Activated CD4-positive, alpha-beta T cell treated with anti-CD3 and anti-CD28 coated beads, Interleukin-2, Interleukin-6, amounts not matched to agents 100 ng/mL and 50 ng/mL, durations not matched to agents 16 hours and 8 hours (primary cell): Measurements from ENCODE around the gene CRYBG3.

ENCODE experiments used
- DNase-seq: peaks from one replicate; pipeline ENCODE4 v3.0.0-alpha.2; 2020

The CRYBG3 gene

DNA sequence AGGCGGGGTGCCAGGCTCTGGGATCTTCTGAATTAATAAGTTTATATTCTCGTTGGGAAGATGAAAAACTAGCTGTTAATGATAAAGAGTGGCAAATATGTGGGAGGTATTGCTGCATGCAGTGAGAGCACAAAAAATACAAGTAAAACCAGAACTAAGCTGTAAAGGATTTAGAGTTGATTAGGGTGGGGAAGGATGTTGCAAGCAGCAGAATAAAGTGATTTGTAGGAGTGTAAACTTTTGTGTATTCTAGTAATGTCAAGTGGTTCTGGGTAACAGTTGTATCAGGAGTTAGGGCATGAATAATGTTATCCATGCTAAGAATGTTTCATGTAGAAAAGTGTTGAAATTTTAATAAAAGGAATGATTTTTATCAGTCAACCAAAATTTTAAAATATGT is 18.1 kb downstream of the CRYBG3 start:
- no peak for DNase-seq

DNA sequence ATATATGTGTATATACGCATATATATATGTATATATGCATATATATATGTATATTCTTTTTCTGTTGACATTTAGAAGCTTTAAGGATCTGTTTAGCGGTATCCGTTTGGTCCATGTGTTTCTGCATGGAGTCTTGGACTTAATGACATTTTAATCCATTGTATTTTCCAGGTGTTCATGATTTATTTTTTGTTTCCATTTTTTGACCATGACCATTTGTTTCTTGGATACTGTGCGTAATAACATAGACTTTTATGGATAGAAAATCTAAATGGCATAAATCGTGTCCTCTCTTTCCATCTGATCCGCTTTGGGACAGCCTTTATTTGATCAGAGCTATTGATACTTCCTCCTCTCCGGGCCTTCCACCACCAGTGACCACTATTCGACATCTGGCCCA is 19.5 kb downstream of the CRYBG3 start:
- DNase-seq = no peak

DNA sequence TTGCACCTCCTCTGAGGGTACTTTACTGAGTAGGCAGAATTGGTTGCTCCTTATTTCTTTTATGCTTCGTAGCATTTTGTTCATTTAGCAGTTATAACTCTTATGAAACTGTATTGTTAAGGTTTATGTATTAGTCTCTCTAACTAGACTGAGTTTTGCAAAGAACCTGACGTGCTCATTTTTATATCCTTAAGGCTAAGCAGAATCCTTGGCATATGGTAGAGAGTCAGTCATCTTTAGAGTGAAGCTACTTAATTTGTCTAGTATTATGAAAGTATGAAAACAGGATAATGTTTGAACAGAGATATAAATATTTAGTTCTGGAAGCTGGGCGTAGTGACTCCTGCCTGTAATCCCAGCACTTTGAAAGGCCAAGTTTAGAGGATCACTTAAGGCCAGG is 20.1 kb downstream of the CRYBG3 start:
- no peak for DNase-seq

DNA sequence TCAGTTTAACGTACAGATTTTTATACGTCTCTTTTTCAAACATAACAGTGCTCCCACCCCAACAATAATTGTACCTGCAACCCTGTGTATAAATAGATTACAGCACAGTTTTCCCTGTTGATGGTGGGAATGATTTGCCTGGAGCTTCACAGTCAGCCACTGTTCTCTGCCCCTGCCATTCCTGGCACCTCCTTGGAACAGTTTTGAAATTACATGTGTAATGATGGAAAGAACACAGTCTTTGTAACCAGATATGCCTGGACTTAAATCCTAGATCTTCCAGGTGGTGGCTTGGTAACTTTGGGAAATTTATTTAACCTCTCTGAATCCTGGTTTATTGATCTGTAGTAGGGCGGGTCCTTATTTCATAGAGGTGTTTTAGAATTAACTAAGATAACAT is 27.0 kb downstream of the CRYBG3 start:
- no peak for DNase-seq

DNA sequence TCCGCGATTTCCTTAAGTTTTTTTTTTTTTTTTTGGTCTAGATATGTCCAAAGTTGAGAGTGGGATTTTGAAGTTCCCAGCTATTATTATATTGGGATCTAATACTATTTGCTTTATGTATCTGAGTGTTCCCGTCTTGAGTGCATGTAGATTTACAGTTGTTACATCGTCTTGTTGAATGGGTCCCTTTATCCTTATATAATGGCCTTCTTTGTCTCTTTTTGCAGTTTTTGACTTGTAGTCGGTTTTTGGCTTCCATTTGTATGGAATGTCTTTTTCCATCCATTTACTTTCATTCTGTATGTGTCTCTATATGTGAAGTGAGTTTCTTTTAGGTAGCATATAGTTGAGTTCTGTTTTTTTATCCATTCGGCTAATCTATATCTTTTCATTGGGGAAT is 35.6 kb downstream of the CRYBG3 start:
- DNase-seq = no peak

DNA sequence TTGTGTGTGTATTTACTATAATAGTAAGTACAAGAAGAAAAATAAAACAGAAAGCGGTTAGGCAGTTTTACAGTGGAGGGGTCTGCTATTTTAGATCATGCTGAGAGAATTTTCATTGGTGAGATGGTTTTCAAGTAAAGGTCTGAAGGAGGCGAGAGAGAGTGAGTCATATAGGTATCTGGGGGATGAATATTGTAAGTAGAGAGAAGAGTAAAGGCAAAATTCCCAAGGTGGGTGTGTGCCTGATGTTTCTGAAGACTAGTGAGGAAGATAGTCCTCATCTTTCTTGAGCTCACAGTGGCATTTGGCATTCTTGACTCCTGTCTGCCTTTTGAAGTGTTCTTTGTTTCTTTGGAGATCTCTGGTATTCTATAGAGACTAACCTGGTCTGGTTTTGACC is 38.6 kb downstream of the CRYBG3 start:
- DNase-seq = no peak

DNA sequence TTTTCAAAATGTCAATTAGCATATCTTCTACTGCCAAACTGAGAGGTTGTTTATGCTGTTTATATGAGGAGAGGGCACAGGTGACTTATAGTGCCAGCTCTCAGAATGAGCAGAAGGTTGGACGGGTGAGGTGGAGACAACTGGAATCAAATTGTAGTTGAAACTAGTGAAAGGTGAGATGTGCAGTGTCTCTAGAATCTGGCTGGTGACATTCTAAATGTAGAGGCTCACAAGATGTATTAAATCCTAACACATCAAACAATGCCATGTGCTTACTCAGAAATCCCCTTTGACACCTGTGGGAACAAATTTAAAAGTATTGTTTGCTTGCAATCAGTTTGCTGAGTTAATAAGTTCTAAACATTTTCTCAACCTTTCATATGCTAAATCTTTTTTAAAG is 40.8 kb downstream of the CRYBG3 start:
- DNase-seq = no peak

DNA sequence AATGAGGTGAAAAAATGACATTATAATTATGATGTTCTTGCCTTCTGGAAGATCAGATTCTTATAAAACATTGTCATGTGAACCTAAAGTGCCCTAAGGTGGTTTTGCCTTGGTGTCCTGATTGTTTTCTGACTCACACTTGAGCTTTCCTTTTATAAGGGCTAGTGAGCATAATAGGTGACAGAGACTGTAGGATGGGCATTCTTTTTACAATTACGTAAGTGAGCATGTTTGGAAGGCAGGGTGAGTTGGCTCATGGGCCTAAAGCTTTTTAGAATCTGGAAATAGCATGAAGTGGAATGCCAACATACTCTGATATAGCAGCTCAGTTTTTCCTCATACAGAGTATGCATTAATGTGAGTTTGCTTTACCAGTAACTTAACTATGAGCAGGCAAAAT is 41.2 kb downstream of the CRYBG3 start:
- DNase-seq = no peak

DNA sequence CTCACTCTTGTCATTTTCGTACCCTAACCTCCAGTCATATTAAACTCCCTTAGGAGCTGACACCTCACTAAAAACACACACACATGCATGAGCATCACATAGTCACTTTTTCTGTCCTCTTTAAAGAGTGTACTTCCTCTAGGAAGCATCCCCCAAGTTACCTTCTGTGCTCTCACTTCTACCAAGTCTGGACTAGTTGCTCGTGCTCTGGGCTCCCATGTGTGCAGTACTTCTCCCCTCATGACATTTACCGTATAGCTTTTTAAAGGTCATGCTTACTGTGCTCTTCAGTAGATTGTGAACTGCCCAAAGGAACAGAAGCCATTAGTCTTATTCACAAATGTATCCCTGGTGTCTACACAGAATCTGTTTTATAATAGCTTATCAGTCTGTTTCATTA is 42.0 kb downstream of the CRYBG3 start:
- no peak for DNase-seq

DNA sequence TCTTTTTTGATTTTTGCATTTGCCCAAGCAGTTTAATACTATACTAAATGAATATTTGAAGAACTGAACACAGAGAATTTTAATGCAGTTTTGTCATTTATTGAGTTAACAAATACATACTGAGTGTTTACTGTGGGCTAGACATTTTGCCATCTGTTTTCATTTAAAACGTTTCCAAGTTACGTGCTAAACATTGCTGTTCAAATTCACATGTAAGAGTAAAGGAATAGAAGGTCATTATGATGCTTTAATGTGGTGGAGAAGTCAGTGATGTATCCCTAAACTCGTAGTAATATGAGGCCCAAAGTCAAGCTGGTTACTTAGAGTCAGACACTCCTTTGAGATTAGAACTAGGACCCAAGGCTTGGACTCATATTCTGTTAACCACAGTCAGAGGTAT is 49.4 kb downstream of the CRYBG3 start:
- no peak for DNase-seq

DNA sequence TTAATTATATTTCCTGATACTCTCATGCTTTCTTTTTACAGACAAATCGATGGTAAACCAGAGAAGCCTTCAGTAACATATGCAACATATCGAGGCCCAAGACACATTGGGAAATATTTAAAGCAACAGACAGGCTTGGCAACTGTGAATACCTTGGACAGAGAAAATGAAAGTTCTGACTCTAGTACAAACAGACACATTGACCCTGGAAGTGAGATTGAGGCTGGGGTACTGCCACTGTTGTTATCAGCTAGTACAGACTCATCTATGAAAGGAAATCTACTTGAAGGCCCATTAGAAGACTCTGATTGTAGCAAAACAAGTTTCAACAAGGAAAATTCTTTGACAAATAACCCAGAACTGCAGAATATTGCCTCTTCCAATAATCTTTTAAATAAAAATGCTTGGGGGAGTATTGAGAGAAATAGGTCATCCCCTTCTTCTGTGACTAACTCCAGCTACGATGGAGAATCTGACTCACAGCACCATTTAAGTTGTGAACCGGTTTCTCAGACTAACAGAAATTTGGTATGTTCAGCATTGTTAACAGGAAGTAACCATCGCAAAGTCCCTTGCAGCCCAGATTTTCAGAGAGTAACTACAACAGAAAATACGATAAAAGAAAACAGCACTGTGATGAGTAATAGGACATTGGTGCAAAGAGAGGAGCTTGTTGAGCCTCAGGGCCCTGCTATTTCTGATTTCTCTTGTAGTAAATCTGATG is 50.2 kb downstream of the CRYBG3 start:
- peak; percentile 69 for DNase-seq

DNA sequence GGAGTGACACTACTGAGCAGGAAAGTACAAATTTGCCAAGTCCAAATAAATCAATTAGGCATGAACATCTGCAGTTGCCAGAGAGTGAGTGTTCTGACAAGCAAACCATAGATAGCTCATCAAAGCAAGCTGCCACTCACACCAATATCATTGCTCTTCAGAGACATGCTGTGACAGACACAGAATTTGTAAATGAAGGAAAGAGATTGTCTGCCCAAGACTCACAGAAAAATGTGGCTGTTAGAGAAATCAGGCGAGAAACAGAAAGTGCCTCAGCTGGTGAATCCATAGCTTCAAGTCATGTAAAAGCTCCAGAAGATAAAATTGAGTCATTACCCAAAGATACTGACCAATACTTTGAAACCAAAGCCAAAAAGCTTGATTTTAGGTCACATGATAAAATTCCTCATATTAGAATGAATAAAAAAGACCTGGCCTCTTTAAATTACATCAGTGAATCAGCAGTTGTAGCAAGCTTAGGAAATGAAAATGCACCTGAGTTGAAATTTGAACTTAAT is 50.8 kb downstream of the CRYBG3 start:
- peak; percentile 10 for DNase-seq

DNA sequence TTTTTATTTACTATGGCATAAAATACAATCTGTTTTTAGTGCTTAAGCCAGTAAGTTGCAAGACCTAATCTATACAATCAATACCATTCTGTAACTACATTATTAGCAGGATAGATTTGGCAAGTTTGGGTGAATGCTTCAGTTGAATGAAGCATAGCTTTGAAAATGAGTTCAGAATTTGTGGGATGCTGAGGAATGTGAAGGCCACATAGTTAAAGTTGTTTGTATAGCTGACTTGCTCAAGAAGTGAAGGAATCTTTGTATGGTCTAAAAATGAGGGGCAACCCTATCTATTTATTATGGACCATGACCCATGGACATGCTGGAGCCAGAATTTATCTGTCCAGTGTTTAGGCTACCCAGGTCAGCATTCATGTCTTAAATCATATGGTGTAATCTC is 58.5 kb downstream of the CRYBG3 start:
- no peak for DNase-seq

DNA sequence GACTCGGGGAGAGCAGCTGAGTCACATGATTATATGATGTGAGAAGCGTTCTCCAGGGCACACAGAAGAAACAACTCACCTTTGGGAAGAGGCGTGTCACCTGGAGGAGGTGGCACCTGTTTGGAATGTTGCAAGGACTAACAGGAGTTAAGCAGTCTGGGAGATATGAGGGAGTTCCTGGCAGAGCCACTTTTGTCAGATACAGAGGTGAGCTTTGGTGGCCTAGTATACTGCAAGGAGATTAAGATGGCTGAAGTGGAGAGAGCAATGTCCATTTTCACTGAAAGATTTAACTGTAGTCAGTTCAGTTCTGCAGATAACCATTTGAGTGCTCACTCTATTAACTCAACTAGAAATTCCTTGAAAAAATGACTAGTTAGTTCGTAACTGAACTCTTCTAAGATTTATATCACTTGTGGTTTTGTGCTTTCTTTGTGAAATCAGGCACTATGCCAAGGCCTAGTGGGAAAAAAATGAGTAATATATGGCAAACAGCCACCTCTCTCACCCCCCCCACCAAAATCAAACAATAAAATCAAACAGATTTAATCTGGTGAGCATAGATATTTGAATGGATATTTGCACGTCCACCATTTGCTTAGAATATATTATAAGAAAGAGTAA is 61.3 kb downstream of the CRYBG3 start:
- DNase-seq = peak; percentile 54

DNA sequence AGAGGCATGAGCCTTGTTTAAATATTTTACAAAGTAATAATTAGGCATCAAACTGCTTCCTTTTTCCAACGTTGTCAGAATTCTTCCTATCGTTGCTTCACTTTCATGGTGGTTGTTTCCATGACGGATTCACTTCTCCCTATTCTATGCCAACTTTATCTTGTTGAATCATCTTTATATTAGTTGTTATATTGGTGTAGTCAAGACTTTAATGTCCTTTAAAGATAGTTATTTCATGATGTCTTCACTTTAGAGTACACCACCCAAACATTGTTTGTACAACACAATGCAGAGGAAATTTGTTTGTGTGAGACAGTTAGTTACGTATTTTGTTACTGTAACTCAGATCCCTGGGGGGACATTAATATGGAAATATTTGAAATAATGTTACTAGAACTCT is 61.9 kb downstream of the CRYBG3 start:
- DNase-seq = no peak

DNA sequence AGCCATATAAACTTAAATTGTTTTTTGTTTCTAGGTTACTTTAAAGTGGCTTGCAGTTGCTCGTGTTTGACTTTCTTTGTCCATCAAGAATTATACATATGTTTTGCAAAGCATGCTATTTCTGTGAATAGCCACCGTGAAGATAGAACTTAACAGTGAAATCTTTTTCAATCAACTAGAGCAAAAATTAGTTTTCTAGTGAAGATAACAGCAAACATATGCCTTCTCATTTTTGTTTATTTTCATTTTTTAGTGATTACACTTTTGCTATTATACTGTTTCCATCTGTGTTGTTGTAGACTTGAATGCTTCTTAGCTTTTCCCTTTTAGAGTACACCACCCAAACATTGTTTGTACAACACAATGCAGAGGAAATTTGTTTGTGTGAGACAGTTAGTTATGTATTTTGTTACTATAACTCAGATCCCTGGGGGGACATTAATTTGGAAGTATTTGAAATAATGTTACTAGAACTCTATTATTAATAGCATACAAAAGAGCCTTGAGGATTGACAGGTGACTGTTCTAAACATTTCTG is 62.8 kb downstream of the CRYBG3 start:
- no peak for DNase-seq

DNA sequence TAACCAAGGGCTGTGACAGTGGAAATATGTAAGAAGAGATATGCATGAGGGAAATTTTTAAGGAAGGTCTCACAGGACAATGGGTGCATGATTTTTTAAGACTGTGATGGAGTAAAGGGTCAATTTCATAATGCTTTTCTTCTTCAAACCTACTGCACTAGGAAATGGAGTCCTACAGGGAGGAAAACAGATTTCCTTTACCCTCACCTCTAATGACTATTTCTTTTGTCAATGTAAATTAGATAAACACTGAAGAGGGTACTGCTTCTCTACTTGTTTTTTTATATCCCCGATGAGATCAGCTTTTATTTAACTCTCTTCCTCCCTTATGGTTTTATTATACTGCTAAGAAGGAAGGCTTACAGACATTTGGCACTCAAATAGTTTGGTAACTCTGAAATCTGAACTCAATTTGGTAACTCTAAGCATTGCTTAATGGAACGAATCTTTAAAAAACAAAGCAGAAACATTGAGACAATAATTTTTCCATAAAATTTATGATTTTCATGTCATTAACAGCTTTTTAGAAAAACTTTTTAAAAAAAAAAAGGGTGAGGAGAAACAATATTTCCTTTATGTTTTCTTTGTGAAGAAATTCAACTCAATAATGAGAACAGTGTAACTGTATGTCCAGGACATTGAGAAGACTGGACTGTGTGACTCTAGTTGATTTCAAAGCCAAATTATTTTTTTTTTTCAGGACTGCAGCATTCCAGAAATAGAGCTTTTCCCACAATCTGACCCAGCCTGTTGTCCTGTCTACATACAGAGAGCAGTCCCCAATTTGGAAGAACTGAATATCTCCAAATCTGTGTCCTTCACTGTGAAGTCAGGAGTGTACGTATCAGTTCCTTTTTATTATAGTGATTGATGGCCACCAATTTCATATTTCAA is 64.4 kb downstream of the CRYBG3 start:
- no peak for DNase-seq

DNA sequence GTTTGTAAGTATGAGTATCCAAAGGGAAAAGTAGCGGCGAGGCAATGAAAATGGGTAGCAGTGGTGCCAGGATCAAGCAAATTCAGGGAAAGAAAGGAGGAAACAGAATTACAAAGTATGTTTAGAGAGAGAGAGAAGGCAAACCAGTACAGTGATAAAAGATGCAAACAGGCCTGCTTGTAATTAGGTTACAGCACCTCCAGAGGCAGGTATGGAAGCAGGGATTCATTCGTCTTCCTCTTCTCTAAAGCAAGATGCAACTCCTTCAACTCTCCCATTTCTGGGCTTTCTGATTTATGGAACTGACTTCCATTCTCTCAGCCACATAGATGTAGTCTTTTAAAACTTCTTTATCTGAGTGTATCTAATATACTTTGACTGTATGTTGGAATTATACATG is 68.0 kb downstream of the CRYBG3 start:
- DNase-seq = no peak

DNA sequence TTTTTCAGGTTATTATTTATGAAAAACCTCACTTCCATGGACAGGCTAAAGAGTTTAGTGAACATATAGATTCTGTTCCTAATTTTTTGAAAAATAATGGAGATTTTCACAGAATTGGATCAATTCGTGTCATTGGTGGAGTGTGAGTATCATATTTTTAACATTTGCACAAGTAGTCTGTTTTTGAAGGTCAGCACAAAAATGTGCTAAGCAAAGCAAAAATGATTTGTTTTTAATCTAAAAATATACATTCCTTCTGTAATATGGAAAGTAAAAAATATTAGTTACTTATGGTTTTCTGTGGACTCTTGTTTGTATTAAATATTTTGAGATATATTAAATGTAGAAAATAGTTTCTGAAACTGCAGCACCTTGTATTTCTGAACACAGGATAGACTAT is 71.0 kb downstream of the CRYBG3 start:
- DNase-seq = no peak

DNA sequence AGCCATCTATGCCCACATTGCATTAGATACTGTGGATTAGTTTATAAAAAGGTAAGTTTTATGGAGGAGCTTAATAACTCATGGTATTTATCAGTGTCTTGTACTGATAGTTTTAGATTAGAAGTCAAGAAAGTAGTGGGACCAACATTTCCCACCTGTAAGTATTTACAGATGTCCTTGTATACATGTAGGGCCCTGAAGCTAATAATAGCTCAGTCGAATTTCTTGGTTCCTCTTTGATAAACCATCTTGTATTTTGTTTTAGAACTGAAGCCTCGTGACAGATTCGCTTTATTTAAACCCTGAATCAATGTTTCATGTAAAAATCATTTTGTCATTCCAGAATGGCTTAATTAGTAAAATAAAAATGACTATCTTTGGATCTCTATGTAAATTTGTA is 73.4 kb downstream of the CRYBG3 start:
- no peak for DNase-seq

DNA sequence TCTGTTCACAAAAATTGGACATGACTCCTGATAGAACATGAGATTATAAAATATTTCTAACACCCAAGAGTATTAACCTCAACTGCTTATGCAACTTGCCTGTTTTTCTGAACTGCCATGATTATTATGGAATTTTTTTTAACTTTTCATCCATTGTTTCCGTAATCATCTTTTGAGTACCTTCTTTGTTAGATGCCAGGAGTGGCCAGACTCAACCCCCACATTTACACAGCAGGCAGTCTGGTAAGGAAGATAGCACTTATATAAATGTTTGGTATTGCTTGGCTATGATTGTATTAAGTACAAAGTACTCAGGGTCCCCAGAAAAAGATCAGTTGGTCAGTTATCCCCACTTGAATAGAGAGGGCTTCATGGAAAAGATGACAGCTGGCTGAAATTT is 74.3 kb downstream of the CRYBG3 start:
- DNase-seq = no peak

DNA sequence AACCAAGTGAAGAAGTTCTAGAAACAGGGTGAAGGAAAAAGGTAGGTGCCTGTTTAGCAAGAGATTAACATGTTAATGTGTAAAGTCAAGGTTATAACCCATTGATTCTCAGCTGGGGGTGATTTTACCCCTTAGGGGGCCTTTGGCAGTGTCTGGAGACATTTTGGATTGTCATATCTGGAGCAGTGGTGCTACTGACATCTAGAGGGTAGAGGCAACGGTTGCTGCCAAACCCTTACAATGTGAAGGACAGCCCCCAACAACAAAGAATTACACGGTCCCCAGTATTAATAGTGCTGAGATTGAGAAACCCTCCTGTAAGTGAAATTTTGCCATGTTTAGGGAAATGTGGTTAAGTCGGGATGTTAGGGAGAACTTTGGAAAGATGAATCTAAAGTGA is 74.7 kb downstream of the CRYBG3 start:
- DNase-seq = no peak

DNA sequence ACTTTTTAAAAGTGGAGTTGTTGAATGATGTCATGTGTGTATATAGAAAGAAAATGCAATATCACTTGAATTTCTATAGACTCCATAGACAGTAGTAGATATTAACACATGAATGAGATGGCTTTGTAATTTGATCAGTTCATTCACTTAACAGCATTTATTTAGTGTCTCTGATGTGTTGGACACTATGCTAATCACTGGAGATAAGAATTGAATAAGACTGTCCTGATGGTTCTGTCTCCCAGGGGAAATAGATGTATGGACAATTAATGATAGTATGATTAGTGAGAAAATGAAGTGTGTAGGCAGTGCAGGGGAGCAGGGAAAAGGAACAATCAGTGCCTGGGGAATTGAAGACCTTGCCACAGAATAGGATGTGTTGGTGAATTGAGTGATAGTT is 77.5 kb downstream of the CRYBG3 start:
- DNase-seq = no peak
